ENCODE measurements around the gene DMKN.
A peak's percentile ranks its signal among the peaks of the same experiment; 100 is the strongest.

DMKN gene

GRCh38 chr19:35449359-35450043 lies 63.9 kb downstream of the DMKN start:
- no peak for DNase-seq
- H3K36me3 ChIP-seq (ENCODE audit: control insufficient read depth in 4 of 4, insufficient read depth in 4 of 4, low read length in 3 of 4): no peaks in the 10 kb centered on the region
- H3K4me1 ChIP-seq (ENCODE audit: control extremely low read depth in 1 of 4, control insufficient read depth in 4 of 4, insufficient read depth in 4 of 4, low read length in 3 of 4): peaks cover 13 to 54% (median 39%) of the 10 kb centered on the region in 4 experiments
- no peaks in the 10 kb centered on the region for H3K27me3 ChIP-seq (replicated peaks in 2 of 5; ENCODE audit: control insufficient read depth in 4 of 5, insufficient read depth in 5 of 5, low read length in 4 of 5)
- H3K27ac ChIP-seq (ENCODE audit: insufficient read depth in 1 of 2, low read depth in 1 of 2, low read length in 2 of 2, poor library complexity in 1 of 2, severe bottlenecking in 2 of 2): no peak overlapping the region
- H3K4me3 ChIP-seq (ENCODE audit: control insufficient read depth in 1 of 7, extremely low read depth in 1 of 7, insufficient read depth in 4 of 7, low read depth in 2 of 7, low read length in 6 of 7): peak overlapping the region in 2 of 7 experiments; percentile 28 to 38
- ChIA-PET CTCF (interaction anchor here (0.8 to 1.8 kb wide), 7 partner anchors 12 to 73 kb away, joined by 3 to 10 read pairs (median 4); no protein-coding TSS in a partner anchor), POLR2A (interaction anchor here (0.6 to 1.0 kb wide), 2 partner anchors 13 to 771 kb away, joined by 3 read pairs; no protein-coding TSS in a partner anchor)
- WGBS (ENCODE audit: insufficient coverage): 89% methylated on average over 26 of the region's 27 CpGs
- H3K9me3 ChIP-seq (ENCODE audit: control extremely low read depth in 1 of 5, control insufficient read depth in 4 of 5, insufficient read depth in 2 of 5, low read depth in 1 of 5, low read length in 4 of 5): no peaks in the 10 kb centered on the region

- Histone ChIP-seq H3K27me3 (replicated peaks in 2 of 5; ENCODE audit: control insufficient read depth in 4 of 5, insufficient read depth in 5 of 5, low read length in 4 of 5) (no peaks in the 10 kb centered on the region), H3K4me1 (ENCODE audit: control extremely low read depth in 1 of 4, control insufficient read depth in 4 of 4, insufficient read depth in 4 of 4, low read length in 3 of 4) (peaks cover 13 to 55% (median 38%) of the 10 kb centered on the region in 4 experiments), H3K9me3 (ENCODE audit: control extremely low read depth in 1 of 5, control insufficient read depth in 4 of 5, insufficient read depth in 2 of 5, low read depth in 1 of 5, low read length in 4 of 5) (no peaks in the 10 kb centered on the region), H3K4me3 (ENCODE audit: control insufficient read depth in 1 of 7, extremely low read depth in 1 of 7, insufficient read depth in 4 of 7, low read depth in 2 of 7, low read length in 6 of 7) (peak within 1 kb of the TSS in 3 of 7 experiments; percentile 8 to 57 (median 43)), H3K36me3 (ENCODE audit: control insufficient read depth in 4 of 4, insufficient read depth in 4 of 4, low read length in 3 of 4) (no peaks in the 10 kb centered on the region), H3K27ac (ENCODE audit: insufficient read depth in 1 of 2, low read depth in 1 of 2, low read length in 2 of 2, poor library complexity in 1 of 2, severe bottlenecking in 2 of 2) (no peak within 1 kb of the TSS)
- ChIA-PET POLR2A (interaction anchor here (0.6 to 0.7 kb wide), 2 partner anchors 8 to 95 kb away, joined by 4 to 5 read pairs; no protein-coding TSS in a partner anchor), CTCF (interaction anchor here (0.6 to 2.0 kb wide), 7 partner anchors 12 to 27 kb away, joined by 3 to 10 read pairs (median 5); no protein-coding TSS in a partner anchor)
- DNase-seq: no peak
- 88% methylated on average over 7 of the region's 12 CpGs for WGBS (ENCODE audit: insufficient coverage)
These were observed 65.6 kb downstream of the DMKN start, which contains the start of gene FFAR2 for GRCh38 chr19:35447606-35448469. Gene FFAR2 (plus strand): TSS chr19:35448257. CDS start chr19:35449715, 1,458 bp downstream.
